NCI-H2227 (cell line): ENCODE measurements around the gene LST1.
A peak's percentile ranks its signal among the peaks of the same experiment; 100 is the strongest.

Experiments
- DNase-seq: peaks from one replicate; lab custom pipeline; 2025; ENCODE audit not compliant: unreplicated experiment; lab: John Stamatoyannopoulos, UW

LST1 gene

DNA sequence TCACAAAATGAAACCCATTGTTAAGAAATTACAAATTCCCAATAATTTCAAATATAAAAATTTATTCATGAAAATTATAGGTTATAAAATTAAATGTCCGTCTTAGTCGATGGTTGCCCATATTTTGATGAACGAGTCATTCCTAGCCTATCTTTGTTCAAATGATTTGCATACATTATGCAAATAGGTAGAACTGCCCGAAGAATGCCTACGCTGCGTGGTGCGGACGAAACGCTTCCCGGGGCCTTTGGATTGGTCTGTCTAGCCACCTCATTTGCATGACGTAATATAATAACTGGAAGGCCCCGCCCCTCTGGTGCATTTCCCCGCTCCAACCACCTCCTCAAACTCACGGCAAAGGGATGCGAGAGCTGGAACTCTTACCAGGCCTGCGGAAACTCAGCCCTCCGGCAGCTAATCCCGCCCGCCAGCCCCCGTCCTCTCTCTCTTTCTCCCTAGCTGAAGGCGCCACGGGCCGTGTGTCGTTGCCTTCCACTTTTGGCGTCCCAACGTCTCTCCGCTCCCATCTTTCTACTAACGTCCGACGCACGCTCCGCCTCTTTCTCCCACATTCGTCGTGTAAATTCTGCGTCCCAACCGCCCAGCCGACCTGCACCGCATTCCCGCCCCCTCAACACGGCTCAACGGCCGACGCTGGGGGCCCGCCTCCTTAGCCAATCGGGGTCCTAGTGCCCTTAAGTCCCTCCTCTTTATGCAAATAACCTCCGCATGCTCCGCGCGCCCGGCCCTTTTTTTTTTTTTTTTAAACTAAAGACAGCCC, 33.9 kb downstream of the LST1 start:
- peak; percentile 99 for DNase-seq

DNA sequence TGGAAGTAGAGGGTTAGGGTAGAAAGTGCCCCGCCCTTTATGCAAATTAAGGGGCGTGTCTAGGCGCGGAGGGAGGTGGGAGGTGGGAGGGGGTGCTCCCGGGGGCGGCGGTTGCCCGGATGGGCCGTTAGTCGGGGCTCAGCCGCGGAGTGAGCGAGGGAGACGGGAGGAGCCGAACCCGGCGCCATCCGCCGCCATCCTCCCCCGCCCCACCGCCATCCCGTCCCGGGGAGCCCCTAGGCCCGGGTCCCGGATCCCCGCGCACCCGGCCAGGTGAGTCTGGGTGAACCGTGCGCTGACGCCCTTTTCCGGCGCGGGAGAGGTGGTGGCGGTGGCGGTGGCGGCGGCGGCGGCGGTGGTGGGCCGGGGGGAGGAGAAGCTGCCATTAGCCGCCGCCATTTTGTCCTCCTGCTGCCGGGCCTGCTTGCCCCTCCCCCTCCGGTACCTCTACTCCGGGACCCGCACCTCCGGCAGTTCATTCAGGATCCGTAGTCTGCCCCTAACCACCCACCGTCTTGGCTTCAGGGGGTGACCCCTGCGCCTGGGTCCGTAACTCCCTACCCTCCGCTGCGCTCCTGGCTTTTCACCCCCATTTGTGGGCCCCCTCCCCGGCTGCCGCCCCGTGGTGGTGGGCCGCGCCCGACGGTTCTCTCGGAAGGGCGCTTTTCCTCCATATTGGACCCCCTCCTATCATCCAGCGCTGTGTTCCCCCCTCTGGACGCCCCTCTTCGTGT, 34.7 kb downstream of the LST1 start, which contains the start of gene PRRC2A:
Gene PRRC2A, plus strand, starts transcription at position 130 of the 734 bp plus-strand sequence. CDS start 2,075 bp downstream, outside the sequence.
- peak; percentile 91 for DNase-seq

DNA sequence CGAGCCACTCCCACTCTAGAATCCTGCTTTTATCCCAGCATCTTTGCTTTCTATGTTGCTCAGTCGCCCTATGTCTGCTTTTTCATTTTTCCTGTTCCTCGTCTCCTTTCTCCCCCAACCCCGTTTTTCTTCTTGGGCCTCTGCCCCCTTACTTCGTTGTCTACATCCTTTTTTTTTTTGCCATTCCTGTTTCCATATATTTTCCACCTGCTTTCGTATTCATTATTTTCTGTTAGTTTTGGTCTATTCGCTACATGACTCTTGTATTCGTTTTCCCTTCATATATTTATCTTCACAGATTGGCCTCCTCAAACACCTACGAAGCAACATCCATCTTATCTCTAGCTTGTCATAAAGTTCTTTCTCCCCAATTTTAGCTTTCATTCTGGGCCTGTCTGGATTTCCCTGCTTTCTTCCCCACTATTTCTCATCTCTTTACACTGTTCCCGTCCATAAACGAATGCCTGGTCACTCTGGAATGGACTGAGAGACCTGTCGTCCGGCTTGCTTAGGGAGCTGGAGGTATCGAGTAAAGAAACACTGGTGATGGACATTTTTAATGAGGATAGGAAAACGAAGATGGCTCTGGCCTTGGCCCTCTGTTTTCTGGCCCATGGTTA, 35.4 kb downstream of the LST1 start:
- DNase-seq: no peak

DNA sequence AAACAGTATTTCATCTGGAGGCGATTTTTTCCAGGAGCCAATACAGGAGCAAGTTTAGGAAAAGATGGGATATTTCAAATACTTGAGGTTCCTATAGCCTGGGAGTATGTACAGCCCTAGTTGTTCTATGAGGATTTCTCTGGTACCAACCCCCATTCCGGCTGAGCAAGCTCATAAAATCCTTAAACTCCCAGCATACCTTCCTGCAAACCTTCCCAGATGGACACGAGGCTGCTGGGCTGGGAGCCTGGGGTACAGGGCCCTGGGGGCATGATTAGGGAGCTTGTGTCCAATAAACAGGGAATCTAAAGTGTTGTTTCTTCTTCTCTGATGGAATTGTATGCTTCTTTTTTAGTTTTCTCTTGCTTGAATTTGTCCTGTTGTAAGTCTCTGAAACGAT, 35.9 kb downstream of the LST1 start:
- DNase-seq: no peak

DNA sequence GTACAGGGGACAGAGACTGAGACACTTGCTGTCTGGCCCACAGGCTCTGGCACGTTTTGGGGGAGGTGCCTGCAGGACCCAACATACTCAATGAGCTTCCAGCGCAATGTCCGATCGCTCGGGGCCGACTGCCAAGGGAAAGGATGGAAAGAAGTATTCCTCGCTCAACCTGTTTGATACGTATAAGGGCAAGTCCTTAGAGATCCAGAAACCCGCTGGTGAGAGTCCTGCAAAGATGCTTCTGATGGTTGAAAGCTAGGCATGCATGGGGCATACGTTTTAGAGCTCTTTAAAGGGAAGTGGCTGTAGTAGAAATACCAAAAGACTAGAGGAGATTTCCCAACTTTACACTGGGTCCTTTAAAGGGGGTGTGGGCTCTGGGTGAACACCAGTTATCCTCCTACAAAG, 36.6 kb downstream of the LST1 start:
- peak; percentile 14 for DNase-seq

DNA sequence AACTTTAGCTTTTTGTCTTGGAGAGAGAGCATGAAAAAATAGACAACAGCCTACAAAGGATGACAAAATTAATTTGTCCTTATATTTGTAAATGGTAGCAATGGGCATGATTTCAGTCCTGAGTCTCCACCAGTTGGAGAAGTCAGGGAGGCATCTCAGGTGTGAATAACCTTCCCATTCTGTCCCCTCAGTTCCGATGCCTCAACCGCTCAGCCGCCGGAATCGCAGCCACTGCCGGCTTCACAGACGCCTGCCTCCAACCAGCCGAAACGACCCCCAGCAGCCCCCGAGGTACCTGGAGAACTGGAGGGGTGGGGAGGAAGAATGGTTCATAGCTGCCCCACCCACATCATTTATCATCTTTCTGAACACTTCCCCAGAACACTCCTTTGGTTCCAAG, 38.0 kb downstream of the LST1 start:
- DNase-seq: no peak

DNA sequence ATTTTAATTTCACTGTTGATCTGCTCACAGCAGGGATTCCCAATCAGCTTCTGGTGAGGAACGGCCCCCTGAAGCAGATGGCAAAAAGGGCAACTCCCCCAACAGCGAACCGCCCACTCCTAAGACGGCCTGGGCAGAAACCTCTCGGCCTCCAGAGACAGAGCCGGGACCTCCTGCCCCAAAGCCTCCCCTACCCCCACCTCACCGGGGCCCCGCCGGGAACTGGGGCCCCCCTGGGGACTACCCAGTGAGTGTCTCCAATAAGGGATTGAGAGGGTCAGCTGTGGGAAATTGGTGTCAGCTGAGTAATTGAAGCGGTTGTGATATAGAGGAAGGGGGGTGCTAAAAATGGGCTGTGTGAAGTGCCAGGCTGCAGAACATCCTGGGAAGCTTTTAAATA, 40.9 kb downstream of the LST1 start:
- DNase-seq: no peak

DNA sequence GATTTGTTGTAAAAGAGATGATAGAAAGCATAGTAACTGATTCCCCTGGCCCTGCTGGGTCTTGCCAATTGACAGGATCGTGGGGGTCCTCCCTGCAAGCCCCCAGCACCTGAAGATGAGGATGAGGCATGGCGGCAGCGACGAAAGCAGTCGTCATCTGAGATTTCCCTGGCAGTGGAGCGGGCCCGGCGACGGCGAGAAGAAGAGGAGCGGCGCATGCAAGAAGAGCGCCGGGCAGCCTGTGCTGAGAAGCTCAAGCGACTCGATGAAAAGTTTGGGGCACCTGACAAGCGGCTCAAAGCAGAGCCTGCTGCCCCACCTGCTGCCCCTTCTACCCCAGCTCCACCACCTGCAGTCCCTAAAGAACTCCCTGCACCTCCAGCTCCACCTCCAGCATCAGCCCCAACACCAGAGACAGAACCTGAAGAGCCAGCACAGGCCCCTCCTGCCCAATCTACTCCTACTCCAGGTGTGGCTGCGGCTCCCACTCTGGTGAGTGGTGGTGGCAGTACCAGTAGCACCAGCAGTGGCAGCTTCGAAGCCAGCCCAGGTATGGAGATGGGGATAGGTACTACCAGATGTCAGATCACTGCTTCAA, 41.7 kb downstream of the LST1 start:
- DNase-seq: no peak

DNA sequence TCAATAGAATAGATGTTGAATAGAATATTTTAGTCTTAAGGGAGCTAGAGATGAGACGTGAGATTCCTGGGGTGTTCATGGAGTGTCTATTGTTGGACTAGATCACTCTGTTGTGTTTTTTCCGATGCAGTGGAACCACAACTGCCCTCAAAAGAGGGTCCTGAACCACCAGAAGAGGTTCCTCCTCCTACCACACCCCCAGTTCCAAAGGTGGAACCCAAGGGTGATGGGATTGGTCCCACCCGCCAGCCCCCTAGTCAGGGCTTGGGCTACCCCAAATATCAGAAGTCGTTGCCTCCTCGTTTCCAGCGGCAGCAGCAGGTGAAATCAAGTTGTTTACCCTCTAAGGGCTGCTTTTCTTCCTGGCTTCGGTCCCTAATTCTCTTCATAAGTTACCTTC, 42.9 kb downstream of the LST1 start:
- no peak for DNase-seq

DNA sequence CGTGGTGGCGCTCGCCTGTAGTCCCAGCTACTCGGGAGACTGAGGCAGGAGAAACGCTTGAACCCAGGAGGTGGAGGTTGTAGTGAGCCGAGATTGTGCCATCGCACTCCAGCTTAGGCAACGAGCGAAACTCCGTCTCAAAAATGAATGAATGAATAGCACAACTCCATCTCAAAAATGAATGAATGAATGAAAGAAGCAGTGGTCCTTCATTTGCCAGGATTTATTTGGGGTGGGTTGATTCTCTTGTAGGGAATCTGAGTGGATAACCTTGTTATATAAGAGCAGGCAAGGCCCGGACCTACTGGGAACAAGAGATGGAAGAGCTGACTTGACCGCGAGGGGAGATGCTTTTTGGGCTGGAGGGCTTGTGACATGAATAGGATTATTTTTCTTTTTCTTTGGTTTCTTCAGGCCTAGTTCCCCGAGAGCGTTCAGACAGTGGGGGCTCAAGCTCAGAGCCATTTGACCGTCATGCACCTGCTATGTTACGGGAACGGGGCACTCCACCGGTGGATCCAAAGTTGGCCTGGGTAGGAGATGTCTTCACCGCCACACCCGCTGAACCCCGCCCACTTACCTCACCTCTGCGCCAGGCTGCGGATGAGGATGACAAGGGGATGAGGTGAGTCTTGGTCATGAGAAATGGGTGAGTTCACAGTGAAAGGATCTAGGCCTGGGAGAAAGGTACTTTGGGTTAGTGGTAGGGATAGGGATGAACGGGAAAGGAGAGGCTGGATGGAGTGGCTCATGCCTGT, 44.3 kb downstream of the LST1 start:
- DNase-seq: no peak

DNA sequence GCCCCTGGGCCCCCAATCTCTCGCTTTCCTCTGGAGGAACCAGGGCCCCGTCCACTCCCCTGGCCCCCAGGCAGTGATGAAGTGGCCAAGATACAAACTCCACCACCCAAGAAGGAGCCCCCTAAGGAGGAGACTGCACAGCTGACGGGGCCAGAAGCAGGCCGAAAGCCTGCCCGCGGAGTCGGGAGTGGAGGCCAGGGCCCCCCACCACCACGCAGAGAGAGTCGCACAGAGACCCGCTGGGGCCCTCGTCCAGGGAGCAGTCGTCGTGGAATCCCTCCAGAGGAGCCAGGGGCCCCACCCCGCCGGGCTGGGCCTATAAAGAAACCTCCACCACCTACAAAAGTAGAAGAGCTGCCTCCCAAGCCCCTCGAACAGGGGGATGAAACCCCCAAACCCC, 45.1 kb downstream of the LST1 start:
- no peak for DNase-seq

DNA sequence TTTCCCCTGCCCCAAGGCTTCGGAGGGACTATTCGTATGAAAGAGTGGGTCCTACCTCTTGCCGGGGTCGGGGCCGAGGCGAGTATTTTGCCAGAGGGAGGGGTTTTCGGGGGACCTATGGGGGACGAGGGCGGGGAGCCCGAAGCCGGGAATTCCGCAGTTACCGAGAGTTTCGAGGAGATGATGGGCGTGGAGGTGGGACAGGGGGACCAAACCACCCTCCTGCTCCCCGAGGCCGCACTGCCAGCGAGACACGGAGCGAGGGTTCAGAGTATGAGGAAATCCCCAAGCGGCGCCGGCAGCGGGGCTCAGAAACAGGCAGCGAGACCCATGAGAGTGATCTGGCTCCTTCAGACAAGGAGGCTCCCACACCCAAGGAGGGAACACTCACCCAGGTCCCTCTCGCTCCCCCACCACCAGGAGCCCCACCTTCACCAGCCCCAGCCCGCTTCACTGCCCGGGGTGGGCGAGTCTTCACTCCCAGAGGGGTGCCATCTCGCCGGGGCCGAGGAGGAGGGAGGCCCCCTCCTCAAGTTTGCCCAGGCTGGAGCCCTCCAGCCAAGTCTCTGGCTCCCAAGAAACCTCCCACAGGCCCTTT, 45.7 kb downstream of the LST1 start:
- no peak for DNase-seq

DNA sequence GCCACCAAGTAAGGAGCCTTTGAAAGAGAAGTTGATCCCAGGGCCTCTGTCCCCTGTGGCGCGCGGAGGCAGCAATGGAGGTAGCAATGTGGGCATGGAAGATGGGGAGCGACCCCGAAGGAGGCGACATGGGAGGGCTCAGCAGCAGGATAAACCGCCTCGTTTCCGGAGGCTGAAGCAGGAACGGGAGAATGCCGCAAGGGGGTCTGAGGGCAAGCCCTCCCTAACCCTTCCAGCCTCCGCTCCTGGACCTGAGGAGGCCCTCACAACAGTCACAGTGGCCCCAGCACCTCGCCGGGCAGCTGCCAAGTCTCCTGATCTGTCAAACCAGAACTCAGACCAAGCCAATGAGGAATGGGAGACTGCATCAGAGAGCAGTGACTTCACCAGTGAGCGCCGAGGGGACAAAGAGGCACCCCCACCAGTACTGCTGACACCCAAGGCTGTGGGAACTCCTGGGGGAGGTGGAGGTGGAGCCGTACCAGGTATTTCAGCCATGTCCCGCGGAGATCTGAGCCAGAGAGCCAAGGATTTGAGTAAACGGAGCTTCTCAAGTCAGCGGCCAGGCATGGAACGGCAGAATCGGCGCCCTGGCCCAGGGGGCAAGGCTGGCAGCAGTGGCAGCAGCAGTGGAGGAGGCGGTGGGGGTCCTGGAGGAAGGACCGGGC, 46.3 kb downstream of the LST1 start:
- no peak for DNase-seq

DNA sequence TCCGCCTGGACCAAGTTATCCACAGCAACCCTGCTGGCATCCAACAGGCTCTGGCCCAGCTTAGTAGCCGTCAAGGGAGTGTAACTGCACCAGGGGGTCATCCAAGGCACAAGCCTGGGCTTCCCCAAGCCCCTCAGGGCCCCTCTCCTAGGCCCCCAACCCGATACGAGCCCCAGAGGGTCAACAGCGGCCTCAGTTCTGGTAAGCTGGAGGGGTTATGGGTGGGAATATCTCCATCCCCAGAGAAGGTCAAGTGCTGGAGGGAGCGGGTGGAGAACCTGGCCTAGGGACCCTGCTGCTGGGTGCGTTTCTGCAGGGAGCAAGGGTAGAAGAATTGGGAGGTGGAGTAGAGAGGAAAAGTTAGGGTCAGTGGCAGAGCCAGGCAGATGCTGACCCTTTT, 47.4 kb downstream of the LST1 start:
- no peak for DNase-seq

DNA sequence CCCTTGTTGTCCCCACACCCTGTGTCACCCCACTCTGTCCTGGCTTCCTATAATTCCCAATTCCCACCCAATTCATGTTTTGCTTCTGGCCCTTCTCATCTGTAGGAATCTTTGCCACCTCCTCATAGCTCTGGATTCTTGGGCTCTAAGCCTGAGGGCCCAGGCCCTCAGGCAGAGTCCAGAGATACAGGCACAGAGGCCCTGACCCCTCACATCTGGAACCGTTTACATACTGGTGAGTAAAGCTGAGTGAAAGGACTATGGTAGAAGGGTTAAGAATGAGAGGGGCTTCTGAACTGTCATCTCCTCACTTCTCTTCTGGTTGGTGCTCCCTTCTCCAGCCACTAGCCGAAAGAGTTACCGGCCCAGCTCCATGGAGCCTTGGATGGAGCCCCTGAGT, 48.1 kb downstream of the LST1 start:
- no peak for DNase-seq

DNA sequence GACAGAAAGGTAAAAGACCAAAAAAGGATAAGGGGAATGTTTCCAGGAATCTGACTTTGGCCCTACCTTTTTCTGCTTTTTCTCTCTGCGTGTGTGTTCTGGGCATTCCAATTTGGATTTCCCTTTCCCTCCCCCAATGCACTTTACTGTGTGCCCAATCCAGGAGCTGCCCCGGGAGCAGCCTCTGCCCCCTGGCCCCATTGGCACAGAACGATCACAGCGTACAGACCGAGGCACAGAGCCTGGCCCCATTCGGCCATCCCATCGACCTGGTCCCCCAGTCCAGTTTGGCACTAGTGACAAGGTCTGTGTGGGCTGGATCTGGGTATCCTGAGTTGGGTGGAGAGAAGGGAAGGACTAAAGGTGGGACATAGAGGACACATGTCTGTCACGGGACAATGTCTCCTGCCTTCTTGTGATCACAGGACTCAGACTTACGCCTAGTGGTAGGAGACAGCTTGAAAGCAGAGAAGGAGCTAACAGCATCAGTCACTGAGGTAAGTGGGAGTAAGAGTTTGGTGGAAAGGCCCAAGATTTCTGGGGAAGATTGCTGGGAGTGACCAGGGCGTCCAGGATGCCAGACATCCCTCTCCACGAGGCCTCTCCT, 49.0 kb downstream of the LST1 start:
- no peak for DNase-seq

DNA sequence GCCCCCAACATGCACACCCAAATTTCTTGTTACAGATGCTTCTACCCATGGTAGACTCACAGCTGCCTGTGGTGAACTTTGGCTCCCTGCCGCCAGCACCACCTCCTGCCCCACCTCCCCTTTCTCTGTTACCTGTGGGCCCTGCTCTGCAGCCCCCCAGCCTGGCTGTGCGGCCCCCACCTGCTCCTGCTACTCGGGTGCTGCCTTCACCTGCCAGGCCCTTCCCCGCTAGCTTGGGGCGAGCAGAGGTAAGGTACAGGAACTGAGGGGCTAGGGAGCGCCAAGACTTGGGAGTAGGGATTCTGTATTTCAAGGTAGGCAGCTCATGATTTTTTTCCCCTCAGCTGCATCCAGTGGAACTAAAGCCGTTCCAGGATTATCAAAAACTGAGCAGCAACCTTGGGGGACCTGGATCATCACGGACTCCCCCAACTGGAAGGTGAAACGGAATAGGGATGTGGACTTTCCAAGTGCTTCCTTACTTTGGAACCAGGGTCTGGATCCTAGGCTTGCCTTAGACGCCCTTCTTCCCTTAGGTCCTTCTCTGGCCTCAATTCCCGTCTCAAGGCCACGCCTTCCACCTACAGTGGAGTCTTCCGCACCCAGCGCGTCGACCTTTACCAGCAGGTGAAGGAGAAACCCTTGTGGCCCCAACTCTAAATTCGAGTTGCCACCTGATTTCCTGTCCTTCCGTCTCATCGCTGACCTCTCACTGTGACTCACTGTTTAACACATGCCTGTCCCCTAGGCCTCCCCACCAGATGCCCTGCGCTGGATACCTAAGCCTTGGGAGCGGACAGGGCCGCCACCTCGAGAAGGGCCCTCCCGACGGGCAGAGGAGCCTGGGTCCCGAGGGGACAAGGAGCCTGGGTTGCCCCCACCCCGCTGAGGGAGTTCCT, 50.9 kb downstream of the LST1 start:
- no peak for DNase-seq
